Measurements from ENCODE around the gene IZUMO1.

DNA sequence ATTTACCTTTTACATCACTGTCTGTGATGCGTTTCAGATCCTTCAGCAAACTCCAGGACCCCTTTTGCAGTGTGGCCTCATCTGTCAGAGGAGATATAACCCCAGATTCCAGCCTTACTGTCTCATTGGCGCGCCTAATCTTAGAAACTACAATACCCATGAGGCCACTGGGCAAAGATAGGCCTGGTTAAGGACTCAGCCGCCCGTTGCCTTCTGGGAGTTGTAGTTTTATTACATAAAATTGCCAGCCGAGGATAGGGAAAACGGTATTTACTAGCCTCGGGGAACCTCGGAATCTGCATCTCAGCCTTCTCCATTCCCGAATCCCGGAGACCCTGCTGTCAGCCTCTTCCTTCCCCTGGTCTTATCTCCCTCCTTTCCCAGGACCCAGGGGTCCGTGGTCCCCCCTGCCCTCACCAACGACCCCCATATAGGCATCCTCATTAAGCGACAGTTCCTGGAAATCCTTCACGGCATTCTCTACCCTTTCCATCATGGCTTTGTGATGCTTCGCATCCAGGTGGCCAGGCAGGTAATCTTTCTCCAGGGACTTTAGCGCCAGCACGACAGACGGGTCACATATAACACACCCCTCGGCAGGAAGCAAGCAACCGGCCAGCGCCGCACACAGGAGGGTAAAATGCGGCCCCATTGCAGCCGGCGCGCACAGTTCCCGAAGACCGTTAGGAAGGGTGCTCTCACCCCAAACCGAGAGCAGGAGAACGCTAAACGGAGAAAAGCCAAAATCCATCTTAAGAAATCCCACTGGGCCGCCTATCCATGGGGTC lies 1.3 kb downstream of the IZUMO1 start:
- TF ChIP-seq, protein P1, sequence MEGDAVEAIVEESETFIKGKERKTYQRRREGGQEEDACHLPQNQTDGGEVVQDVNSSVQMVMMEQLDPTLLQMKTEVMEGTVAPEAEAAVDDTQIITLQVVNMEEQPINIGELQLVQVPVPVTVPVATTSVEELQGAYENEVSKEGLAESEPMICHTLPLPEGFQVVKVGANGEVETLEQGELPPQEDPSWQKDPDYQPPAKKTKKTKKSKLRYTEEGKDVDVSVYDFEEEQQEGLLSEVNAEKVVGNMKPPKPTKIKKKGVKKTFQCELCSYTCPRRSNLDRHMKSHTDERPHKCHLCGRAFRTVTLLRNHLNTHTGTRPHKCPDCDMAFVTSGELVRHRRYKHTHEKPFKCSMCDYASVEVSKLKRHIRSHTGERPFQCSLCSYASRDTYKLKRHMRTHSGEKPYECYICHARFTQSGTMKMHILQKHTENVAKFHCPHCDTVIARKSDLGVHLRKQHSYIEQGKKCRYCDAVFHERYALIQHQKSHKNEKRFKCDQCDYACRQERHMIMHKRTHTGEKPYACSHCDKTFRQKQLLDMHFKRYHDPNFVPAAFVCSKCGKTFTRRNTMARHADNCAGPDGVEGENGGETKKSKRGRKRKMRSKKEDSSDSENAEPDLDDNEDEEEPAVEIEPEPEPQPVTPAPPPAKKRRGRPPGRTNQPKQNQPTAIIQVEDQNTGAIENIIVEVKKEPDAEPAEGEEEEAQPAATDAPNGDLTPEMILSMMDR (IDR thresholded peaks at IDR 0.05), result no peak
- no peak for TF ChIP-seq CHD4 (IDR thresholded peaks at IDR 0.05; ENCODE audit: borderline replicate concordance)
- TF ChIP-seq, protein P2, sequence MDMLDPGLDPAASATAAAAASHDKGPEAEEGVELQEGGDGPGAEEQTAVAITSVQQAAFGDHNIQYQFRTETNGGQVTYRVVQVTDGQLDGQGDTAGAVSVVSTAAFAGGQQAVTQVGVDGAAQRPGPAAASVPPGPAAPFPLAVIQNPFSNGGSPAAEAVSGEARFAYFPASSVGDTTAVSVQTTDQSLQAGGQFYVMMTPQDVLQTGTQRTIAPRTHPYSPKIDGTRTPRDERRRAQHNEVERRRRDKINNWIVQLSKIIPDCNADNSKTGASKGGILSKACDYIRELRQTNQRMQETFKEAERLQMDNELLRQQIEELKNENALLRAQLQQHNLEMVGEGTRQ (IDR thresholded peaks at IDR 0.05), result no peak
- no peak for TF ChIP-seq CHD2 (IDR thresholded peaks at IDR 0.05; ENCODE audit: low read length, partially characterized antibody)
